HG03108 (cell line): ENCODE measurements around the gene MACF1.

Experiments
- ATAC-seq: cut with Tn5 transposase; IDR thresholded peaks from one replicate; pipeline ENCODE4 v1.9.1; 2021; ENCODE audit warnings: moderate library complexity; ENCODE audit not compliant: unreplicated experiment

The MACF1 gene

DNA sequence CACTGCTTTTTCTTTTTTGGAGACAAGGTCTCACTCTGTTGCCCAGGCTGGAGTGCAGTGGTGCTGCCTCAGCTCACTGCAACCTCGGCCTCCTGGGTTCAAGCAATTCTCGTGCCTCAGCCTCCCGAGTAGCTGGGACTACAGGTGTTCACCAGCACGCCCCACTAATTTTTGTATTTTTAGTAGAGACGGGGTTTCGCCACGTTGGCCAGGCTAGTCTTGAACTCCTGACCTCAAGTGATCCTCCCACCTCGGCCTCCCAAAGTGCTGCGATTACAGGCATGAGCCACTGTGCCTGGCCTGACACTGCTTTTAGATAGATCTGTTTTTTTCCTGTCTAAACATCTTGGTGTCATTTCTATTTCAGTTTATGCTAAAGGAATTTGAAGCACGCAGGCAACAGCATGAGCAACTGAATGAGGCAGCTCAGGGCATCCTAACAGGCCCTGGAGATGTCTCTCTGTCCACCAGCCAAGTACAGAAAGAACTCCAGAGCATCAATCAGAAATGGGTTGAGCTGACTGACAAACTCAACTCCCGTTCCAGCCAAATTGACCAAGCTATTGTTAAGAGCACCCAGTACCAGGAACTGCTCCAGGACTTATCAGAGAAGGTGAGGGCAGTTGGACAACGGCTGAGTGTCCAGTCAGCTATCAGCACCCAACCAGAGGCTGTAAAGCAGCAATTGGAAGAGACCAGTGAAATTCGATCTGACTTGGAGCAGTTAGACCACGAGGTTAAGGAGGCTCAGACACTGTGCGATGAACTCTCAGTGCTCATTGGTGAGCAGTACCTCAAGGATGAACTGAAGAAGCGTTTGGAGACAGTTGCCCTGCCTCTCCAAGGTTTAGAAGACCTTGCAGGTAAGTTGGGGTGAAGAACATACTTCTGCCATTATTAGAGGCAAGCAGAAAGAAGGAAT is 180.8 kb downstream of the MACF1 start:
- no peak for ATAC-seq

DNA sequence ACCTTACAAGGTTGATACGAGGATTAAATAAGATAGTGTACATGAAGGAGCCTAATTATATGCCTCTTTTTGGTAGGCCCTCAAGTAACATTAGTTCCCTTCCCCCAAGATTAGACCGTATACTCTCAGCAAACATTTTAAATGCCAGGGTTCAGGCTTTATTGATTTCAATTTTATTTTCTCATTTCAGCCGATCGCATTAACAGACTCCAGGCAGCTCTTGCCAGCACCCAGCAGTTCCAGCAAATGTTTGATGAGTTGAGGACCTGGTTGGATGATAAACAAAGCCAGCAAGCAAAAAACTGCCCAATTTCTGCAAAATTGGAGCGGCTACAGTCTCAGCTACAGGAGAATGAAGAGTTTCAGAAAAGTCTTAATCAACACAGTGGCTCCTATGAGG is 182.5 kb downstream of the MACF1 start:
- no peak for ATAC-seq

DNA sequence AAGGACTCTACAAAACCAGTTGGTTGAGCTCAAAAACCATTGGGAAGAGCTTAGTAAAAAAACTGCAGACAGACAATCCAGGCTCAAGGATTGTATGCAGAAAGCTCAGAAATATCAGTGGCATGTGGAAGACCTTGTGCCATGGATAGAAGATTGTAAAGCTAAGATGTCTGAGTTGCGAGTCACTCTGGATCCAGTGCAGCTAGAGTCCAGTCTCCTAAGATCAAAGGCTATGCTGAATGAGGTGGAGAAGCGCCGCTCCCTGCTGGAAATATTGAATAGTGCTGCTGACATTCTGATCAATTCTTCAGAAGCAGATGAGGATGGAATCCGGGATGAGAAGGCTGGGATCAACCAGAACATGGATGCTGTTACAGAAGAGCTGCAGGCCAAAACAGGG is 183.0 kb downstream of the MACF1 start:
- ATAC-seq = no peak

DNA sequence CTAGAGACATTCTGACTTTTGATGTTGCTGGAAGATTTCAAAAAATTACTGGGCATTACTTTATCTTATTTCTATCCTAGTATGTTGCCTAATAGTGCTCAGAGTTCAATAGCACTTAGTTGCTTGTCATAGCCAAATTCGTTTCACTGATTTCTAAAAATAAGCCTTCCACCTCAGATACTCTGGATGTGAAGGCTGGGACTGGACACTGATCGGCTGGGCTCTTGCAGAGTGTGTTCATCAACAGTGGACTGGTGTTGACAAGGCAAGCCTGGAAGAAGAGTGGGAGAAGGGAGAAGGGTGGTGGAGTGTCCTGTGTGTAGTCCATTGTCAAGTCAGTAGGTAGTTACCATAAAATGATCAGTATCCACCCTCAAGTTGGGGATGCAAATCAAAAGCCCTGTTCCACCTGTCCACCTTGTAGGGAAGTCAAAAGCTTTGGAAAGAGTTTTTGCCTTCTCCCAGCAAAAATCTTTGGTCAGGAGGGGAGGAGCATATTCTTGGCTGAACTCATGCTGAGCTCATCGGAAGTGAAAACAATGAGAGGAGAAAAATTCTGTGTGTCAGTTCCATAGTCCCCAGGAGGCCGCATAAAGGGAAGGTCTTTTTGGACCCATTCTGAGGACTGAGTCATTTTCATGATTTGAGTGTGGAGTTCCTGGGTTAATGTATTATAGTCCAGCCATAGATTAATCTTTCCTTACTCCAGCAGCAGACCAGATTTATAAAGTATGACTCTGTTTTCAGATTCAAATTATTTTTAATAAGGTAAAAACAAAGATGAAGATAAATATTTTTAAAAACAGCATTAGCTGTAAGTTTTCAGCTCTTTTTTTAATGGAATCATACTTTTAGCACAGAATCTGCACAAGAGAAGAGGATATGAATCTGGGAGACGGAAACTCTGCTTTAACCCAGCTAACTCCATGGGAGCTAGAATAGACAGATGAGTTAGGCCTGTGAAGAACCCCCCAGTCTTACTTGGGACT is 187.5 kb downstream of the MACF1 start:
- no peak for ATAC-seq

DNA sequence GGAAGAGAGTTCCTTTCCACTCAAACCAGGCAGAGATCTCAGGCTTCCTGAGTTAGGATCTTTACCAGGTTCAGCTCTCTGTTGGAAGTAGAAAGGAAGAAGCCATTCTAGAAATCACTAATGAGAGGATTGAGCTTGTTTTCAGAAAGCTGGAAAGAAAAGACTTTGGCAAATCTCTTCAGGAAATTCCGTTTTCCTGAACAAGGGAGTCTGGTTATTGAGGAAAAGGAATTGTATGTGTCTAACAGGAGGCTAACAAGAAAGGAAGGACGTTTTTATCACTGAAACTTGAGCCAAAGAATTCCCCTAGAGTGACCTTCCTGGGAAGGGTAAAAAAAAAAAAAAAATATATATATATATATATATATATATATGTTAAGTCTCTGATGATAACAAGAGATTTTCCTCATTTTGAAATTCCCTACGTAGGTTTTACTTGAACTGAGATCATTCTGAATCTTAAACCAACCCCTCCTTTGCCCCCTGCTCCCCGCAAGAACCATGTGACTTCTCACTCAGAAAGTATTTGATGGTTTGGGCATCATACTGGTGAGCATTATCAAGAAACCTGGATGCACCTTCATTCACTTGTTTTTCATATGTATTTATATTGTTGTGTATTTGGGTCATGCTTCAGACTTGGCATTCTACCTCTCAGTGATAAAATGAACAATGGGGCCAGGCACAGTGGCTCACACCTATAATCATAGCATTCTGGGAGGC is 188.5 kb downstream of the MACF1 start:
- no peak for ATAC-seq

DNA sequence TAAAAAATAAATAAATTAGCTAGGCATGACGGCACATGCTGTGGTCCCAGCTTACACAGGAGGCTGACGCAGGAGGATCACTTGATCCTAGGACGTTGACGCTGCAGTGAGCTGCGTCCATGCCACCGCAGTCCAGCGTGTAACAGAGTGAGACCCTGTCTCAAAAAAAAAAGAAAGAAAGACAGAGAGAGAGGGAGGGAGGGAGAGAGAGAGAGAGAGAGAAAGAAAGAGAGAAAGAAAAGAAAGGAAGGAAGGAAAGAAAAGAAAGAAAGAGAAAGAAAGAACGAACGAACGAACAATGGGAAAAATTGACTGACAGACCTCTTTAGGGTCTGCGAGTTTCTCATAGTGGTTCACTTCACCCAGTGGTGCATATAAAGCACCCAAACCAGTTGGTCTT is 189.2 kb downstream of the MACF1 start:
- ATAC-seq = no peak

DNA sequence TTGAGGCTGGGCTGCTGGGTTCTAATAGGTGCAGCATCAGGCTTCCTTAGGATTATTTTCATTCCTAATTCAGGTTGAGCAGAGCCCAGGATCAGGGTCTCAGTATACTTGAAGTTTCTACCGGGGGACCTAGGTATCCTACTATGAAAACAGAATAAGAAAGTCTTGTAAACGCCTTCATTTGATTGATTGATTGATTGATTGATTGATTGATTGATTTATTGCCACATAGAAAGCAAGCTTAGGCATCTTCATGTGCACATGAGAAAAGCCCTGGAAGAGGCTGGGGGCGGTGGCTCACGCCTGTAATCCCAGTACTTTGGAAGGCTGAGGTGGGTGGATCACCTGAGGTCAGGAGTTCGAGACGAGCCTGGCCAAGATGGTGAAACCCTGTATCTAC is 189.6 kb downstream of the MACF1 start:
- no peak for ATAC-seq

DNA sequence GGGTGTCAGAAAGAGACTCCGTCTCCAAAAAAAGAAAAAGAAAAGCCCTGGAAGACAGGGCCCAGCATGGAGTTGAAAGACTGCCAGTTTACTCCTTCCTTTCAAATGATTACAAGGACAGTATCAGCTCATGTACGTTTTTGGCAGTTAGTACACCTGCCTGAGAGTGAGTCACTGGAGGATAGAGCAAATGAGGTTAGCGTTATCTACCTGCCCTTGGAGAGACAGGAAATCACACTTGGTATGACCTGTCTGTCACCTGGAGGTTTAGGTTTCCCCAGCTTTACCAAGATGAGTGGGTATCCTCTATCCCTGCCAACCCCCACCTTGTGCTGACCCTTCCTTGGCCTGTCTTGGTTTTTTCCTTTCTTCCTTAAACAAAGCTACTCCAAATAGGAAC is 190.1 kb downstream of the MACF1 start:
- no peak for ATAC-seq

DNA sequence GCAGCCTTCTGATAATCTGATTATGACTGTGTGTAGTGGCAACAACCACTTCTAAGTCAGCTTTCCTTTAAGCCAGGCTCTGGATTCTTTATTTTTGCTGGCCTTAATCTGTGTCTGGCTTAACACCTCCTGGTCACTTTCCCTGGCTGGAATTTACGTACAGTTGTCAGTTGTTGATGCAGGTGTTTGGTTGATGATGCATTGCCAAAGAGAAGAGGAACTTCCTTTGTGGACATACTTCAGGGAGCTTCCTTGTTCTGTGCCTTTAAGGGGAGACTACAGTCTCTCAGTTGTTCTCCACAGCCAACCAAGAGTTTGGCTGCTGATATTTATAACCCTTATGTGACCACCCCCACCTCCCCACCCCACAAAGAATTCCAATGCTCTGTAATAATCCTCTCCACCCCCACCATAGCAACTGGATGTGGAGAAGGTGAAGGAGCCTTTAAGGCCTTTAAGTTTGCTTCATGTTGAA is 190.9 kb downstream of the MACF1 start:
- no peak for ATAC-seq

DNA sequence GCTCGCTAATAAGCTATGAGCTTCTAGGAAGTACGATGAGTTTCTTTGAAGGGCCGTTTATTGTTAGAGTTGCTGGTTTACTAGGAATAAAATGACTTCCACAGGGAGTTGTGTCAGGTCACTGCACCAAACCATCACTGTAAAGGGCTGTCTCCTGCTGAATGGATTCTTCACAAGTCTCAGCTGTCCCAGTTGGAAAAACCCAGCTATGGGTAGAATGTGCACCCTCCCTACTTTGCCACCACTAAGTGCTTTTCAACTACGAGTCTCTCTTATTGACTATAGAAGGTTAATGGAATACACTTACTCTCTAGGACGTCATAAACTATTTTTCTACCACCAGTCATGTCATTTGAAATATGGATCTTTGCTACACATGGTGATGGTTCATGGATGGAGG is 192.2 kb downstream of the MACF1 start:
- ATAC-seq = no peak

DNA sequence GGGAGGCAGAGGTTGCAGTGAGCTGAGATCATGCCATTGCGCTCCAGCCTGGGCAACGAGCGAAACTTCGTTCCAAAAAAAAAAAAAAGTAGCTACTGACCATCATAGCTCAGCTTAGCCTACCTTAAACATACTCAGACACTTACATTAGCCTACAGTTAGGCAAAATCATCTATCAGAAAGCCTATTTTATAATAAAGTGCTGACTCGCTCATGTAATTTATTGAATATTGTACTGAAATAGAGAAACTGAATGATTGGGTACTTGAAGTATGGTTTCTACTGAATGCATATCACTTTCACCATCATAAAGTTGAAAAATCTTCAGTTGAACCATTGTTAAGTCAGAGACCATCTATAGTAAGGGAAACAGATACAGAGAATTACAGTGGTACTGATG is 193.0 kb downstream of the MACF1 start:
- no peak for ATAC-seq

DNA sequence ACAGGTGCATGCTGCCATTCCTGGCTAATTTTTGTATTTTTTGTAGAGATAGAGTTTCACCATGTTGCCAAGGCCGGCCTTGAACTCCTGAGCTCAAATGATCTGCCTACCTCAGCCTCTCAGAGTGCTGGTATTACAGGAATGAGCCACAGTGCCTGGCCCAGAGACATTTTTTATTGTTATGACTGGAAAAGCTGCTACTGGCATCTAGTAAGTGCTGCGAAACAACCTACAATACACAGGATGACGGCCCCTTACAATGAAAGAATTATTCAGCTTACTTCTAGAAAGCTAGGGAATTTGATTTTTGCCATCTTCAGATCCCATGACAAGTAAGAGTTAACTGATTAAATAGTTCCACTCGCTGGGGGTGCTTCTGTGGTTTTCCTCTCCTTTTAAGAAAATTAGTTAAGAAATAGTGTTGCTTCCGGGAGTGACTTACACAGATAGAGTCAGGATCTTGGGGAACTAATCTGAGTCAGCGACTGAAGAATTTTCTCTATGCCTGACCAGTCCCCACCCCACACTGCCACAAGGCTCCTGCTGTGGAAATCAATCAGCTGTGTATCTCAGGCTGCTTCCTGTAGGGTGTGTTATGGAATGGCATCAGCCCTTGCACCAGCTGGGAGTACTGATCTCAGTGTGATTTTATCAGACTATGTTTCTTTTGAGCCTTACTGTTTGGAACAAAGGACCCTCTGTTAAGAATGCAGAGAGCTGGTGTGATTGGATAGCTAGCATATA is 194.0 kb downstream of the MACF1 start:
- no peak for ATAC-seq

DNA sequence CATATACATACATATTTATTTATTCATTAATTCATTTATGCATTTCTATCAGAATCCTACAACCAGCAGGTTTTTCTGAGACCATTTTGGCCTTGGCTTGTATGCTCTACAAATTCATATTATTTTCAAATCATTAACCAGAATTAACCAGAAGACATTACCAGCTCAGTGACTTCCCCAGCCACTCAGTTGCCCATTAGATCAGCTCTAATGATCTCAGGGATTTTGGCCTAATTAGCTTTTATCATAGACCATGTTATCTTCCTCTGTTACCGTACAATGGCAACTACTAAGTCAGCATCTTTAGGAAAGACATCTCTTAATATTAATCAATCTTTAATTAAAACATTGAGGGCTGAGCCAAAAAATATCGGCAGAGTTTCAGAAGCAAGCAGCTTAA is 196.6 kb downstream of the MACF1 start:
- no peak for ATAC-seq

DNA sequence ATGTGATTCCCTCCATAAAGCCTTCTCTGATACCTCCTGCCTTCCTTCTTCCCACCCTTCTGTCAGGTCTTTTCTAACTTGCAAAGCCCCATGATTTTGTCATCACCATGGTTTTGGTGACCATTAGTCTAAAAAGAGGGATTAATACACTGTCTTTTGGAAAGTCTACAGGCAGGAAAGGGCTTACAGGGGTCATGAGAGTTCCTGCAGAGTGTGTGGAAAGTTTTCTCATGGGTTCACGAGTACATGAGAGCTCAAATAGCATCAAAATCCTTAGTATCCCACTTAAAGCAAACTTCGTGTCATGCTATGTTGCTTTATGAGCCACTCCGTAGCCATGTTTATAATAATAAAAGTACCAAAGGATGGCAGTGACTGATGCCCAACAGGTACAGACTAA is 200.4 kb downstream of the MACF1 start:
- ATAC-seq = no peak

DNA sequence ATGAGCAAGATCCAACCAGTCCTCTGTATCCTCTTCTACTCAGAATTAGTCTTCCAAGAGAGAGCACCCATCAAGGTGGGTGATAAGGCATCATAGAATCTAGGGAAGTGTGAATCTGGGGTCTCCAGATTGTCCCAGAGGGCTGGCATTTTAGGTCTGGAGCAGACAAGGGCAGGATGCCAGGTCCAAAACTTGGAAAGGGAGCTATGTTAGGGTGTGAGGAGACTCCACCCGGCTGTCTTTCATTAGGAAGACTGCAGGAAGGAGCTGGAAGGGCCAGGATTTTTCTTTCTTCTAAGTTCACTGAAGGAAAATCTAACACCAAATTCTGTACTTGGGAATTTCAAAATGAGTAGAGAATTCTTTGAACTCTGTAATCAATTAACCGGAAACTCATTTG is 200.9 kb downstream of the MACF1 start:
- no peak for ATAC-seq

DNA sequence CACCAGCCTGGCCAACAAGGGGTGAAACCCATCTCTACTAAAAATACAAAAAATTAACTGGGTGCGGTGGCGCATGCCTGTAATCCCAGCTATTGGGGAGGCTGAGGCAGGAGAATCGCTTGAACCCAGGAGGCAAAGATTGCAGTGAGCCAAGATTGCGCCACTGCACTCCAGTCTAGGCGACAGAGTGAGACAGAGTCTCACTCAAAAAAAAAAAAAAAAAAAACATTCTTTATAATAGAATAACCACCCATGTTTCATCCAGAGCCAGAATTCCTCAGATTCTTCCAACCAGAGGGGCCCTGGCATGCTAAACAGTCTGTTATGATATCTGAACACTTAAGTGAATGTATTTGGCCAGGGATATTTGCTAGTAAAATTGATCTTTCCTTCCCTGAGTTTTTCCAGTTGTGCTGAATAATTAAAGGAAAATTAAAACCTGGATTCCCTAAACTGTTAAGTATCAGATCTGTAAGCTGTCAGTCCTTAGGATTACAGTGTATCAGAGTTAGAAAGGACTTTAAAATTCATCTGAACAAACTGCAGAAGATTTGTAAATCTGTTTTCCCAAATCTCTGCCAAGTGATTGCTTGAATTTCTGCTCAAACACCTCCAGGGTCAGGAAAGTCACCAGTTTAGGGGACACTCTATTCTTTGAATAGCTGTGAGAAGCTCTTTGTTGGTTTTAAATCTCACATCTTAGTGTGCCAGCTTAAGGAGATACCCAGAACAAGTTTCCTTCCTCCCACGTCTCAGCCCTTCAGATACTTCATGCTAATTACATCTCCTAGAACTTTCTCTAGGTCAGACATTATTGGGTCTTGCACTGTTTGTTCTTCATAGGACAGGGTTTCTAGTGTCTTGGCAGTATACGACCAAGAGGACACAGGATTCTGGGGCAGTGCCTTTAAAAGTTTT is 202.3 kb downstream of the MACF1 start:
- ATAC-seq = no peak

DNA sequence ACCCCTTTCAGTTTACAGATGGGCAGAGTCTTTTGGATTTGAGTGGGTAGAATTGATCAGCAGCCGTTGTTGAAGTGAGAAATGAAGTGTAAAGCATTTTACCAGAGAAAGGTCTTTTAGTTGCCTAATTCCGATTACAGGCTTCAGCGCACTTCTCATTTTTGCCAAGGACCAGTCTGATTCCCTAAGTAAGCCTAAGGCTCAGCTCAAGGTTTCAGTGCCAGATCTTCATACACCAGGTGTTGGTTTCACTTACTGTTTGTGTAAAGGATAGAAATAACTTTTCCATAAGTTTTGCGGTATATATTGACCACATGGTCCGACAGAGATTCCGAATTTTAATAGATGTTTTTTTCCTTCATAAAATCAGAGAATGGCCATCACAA is 203.0 kb downstream of the MACF1 start:
- no peak for ATAC-seq

DNA sequence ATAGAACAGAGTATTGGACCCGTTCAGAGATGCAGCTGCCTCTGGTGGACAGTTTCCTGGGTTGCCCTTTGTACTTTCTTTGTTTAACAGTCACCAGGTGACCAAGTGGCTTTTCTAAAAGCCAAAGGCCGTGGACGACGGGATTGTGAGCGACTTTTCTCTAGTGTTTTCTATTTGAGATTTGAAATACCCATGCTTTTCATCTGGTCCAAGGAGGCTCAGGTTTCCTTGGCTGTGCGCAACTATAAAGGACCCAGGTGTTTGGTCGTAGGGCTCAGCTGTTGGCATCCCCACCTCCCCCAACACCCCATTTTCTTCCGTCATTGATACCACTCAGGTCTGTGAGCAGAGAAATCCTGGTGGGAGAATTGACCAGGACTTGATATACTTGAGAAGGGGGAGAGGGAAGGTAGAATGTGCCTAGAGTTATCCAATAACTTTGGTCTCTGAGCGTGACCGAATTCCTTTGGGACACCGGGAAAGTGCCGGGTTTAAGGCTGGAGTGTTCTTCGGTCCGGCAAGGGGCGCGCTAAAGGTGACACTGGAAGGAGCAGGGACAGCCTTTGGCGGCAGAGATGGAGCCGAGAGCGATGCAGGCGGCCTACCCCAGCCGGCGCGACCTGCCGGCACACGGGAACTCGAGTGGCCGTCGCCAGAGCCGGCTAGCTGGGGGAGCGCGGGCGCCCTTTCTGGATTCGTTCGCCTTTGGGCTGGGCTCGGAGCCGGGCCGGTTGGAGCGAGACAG is 203.6 kb downstream of the MACF1 start:
- no peak for ATAC-seq

DNA sequence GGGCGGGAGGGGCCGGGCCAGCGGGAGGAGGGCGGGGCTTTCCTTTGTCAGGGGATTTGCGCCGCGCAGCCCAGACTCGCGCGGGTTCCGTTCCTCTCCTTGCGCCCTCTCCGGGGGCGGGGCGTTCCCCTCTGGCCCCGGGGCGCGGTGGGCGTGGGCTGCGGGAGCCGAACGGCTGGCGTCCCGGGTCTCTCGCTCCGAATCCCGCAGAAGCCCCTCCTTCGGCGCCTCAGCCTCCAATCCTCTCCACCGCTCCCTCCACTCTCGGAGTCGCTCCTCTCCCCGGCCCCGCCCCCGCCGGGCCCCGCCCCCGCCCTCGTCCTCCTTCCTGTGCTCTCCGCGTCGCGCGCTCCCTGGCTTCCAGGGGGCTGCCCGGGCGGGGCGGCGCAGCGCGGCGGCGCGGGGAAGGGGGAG is 204.2 kb downstream of the MACF1 start:
- peak; percentile 67 for ATAC-seq
